ENCODE measurements around the gene COBLL1.

The COBLL1 gene

GRCh38 chr2:164835302-164835701 lies 6.3 kb downstream of the COBLL1 start:
- no peak overlapping the region for H3K4me3 ChIP-seq (ENCODE audit: low read depth, low read length)
- no peaks in the 10 kb centered on the region for H3K9me3 ChIP-seq (ENCODE audit: control insufficient read depth, insufficient read depth, low read depth, low read length)
- ChIA-PET CTCF (interaction anchor here (0.5 to 0.6 kb wide), 2 partner anchors 99 to 856 kb away, joined by 3 read pairs; no protein-coding TSS in a partner anchor), POLR2A (no interaction called here)
- TF ChIP-seq ZFP41 (tag by site-specific recombination; IDR thresholded peaks at IDR 0.05; ENCODE audit: borderline replicate concordance), result no peak
- no peak for TF ChIP-seq ZNF324 (tag by site-specific recombination; IDR thresholded peaks at IDR 0.05)
- TF ChIP-seq PRDM4 (tag by site-specific recombination; IDR thresholded peaks at IDR 0.05), result peak; percentile 85
- peak; percentile 23; the same call in 1 of the 2 replicates for TF ChIP-seq ZNF146 (tag by site-specific recombination; IDR thresholded peaks at IDR 0.05)
- no peak overlapping the region for H3K27ac ChIP-seq (ENCODE audit: extremely low read depth, low read depth, low read length)
- peaks cover 13% of the 10 kb centered on the region for H3K4me1 ChIP-seq (ENCODE audit: control insufficient read depth, insufficient read depth, low read length)
- no peaks in the 10 kb centered on the region for H3K36me3 ChIP-seq (ENCODE audit: control insufficient read depth in 2 of 2, insufficient read depth in 1 of 2, low read length in 2 of 2)

GRCh38 chr2:164831887-164832286 lies 9.7 kb downstream of the COBLL1 start:
- Histone ChIP-seq H3K9me3 (ENCODE audit: control insufficient read depth, insufficient read depth, low read depth, low read length) (no peaks in the 10 kb centered on the region), H3K4me3 (ENCODE audit: low read depth, low read length) (no peak overlapping the region), H3K36me3 (ENCODE audit: control insufficient read depth in 2 of 2, insufficient read depth in 1 of 2, low read length in 2 of 2) (no peaks in the 10 kb centered on the region), H3K4me1 (ENCODE audit: control insufficient read depth, insufficient read depth, low read length) (no peaks in the 10 kb centered on the region; the same call in none of the 2 replicates), H3K27ac (ENCODE audit: extremely low read depth, low read depth, low read length) (no peak overlapping the region)
- ChIA-PET POLR2A (no interaction called here), CTCF (interaction anchor here (0.5 to 1.3 kb wide), 5 partner anchors 10 to 1131 kb away, joined by 3 to 5 read pairs (median 4); no protein-coding TSS in a partner anchor)
- no peak for TF ChIP-seq ZNF292 (tag by site-specific recombination; IDR thresholded peaks at IDR 0.05; ENCODE audit: borderline replicate concordance, low read depth)
- TF ChIP-seq ZNF112 (tag by site-specific recombination; IDR thresholded peaks at IDR 0.05), result no peak
- no peak for TF ChIP-seq ZFHX2 (tag by site-specific recombination; conservative IDR thresholded peaks at IDR 0.05)
- no peak for TF ChIP-seq ZNF354C (tag by site-specific recombination; IDR thresholded peaks at IDR 0.05; ENCODE audit: borderline replicate concordance, low read depth)
- no peak for TF ChIP-seq BCL11A (tag by site-specific recombination; IDR thresholded peaks at IDR 0.05; ENCODE audit: low read depth)
- TF ChIP-seq ZNF571 (tag by site-specific recombination; IDR thresholded peaks at IDR 0.05), result no peak
- TF ChIP-seq ZNF558 (tag by site-specific recombination; IDR thresholded peaks at IDR 0.05), result no peak
- no peak for TF ChIP-seq ZNF140 (tag by site-specific recombination; IDR thresholded peaks at IDR 0.05)
- no peak for TF ChIP-seq ZNF791 (tag by site-specific recombination; IDR thresholded peaks at IDR 0.05)
- no peak for TF ChIP-seq PRDM10 (tag by site-specific recombination; IDR thresholded peaks at IDR 0.05)
- TF ChIP-seq ZNF155 (tag by site-specific recombination; IDR thresholded peaks at IDR 0.05), result no peak
- TF ChIP-seq ZNF510 (tag by site-specific recombination; IDR thresholded peaks at IDR 0.05; ENCODE audit: insufficient replicate concordance), result no peak
- no peak for TF ChIP-seq ZNF514 (tag by site-specific recombination; IDR thresholded peaks at IDR 0.05)
- TF ChIP-seq ZNF768 (tag by site-specific recombination; IDR thresholded peaks at IDR 0.05), result no peak
- TF ChIP-seq ZNF837 (tag by site-specific recombination; IDR thresholded peaks at IDR 0.05), result no peak
- no peak for TF ChIP-seq ZNF692 (tag by site-specific recombination; IDR thresholded peaks at IDR 0.05)
- TF ChIP-seq ZNF366 (tag by site-specific recombination; conservative IDR thresholded peaks at IDR 0.05), result no peak
- TF ChIP-seq ZEB2 (tag by site-specific recombination; IDR thresholded peaks at IDR 0.05), result no peak
- TF ChIP-seq ZNF623 (tag by site-specific recombination; IDR thresholded peaks at IDR 0.05), result no peak
- no peak for TF ChIP-seq ZNF248 (tag by site-specific recombination; IDR thresholded peaks at IDR 0.05)

All from HEK293 (cell line).